ENCODE measurements around the gene CADM3. TPM values are rescaled to one million over a fixed set of nuclear protein-coding genes. Genes with fewer than 3 reads are reported as not detected.

The CADM3 gene
- polyA plus RNA-seq, 3 donors, result not detected

DNA sequence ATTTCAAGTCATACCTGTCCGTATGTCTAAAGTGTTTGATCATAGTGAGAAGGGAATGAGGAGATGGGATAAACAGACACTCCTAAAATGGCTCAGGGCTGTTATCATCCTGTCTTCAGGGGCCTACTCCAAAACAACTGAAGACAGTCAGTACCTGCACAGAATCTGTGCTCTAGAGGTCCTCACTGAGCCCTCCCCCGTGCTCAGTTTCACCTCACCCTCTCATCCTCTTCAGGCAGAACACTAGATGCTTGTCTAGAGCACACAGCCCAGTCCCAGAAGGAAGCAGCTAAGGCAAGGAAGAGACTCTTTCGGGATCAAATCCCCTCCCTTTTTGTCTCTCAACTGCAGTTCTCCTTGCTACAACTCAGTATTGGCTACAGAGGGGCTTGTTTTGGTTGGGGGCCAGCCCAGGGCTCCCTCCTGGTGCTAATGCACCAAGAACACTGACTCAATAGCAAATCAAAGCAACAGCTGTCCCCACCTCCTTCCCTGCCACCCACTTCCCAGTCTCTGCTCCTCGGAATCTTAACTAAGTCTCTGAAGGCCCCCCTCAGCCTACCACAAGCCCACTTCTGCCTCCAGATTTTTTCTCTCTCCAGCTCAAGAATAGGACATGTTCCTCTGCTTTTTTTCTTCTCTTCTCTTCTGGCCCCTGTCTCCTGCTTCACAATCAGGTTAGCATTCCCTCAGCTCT lies 10.1 kb downstream of the CADM3 start:
- no peak overlapping the region for H3K4me2 ChIP-seq (replicated peaks; ENCODE audit: extremely low read depth, low read length, poor library complexity, severe bottlenecking)
- DNase-seq, result no peak
- Mint-ChIP-seq H3K4me3 (no peak overlapping the region), H3K27ac (peak overlapping the region in 1 of 7 donors; percentile 25), H3K9me3 (no peaks in the 10 kb centered on the region), H3K36me3 (no peaks in the 10 kb centered on the region), H3K27me3 (ENCODE audit: low read depth in 3 of 3) (peaks cover 24 to 43% (median 31%) of the 10 kb centered on the region in 3 donors), H3K4me1 (no peaks in the 10 kb centered on the region)
- no peak overlapping the region for H3K9ac ChIP-seq (ENCODE audit: insufficient read depth, low read length, poor library complexity, severe bottlenecking)
- H3K4me1 ChIP-seq (ENCODE audit: control insufficient read depth in 1 of 2, insufficient read depth in 2 of 2, low read length in 2 of 2), result no peaks in the 10 kb centered on the region
- H3K27ac ChIP-seq (ENCODE audit: low read depth in 1 of 2, low read length in 2 of 2), result no peak overlapping the region
- 41% methylated on average over 2 of the region's 4 CpGs for WGBS (ENCODE audit: insufficient coverage)
- H3K27me3 ChIP-seq (ENCODE audit: control insufficient read depth in 2 of 2, insufficient read depth in 2 of 2, low read length in 2 of 2), result peaks cover 19 to 35% of the 10 kb centered on the region in 2 donors
- H2AFZ ChIP-seq (ENCODE audit: insufficient read depth, low read depth, low read length, poor library complexity, severe bottlenecking), result no peak overlapping the region
- H3K36me3 ChIP-seq (replicated peaks in 1 of 2; ENCODE audit: control insufficient read depth in 1 of 2, insufficient read depth in 2 of 2, low read length in 2 of 2), result no peaks in the 10 kb centered on the region
- intact Hi-C loops (cut with micrococcal nuclease), result no loop called here
- H3K9me3 ChIP-seq (replicated peaks in 1 of 2; ENCODE audit: control insufficient read depth in 1 of 2, insufficient read depth in 1 of 2, low read length in 2 of 2), result no peaks in the 10 kb centered on the region
- no peaks in the 10 kb centered on the region for H4K20me1 ChIP-seq (ENCODE audit: insufficient read depth, low read length)
- no peaks in the 10 kb centered on the region for H3K79me2 ChIP-seq (ENCODE audit: insufficient read depth, low read length)
- TF ChIP-seq, protein P1, sequence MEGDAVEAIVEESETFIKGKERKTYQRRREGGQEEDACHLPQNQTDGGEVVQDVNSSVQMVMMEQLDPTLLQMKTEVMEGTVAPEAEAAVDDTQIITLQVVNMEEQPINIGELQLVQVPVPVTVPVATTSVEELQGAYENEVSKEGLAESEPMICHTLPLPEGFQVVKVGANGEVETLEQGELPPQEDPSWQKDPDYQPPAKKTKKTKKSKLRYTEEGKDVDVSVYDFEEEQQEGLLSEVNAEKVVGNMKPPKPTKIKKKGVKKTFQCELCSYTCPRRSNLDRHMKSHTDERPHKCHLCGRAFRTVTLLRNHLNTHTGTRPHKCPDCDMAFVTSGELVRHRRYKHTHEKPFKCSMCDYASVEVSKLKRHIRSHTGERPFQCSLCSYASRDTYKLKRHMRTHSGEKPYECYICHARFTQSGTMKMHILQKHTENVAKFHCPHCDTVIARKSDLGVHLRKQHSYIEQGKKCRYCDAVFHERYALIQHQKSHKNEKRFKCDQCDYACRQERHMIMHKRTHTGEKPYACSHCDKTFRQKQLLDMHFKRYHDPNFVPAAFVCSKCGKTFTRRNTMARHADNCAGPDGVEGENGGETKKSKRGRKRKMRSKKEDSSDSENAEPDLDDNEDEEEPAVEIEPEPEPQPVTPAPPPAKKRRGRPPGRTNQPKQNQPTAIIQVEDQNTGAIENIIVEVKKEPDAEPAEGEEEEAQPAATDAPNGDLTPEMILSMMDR (IDR thresholded peaks at IDR 0.05), result no peak
- no peak overlapping the region for H3K4me3 ChIP-seq (replicated peaks in 1 of 3; ENCODE audit: low read depth in 2 of 3, low read length in 3 of 3)

DNA sequence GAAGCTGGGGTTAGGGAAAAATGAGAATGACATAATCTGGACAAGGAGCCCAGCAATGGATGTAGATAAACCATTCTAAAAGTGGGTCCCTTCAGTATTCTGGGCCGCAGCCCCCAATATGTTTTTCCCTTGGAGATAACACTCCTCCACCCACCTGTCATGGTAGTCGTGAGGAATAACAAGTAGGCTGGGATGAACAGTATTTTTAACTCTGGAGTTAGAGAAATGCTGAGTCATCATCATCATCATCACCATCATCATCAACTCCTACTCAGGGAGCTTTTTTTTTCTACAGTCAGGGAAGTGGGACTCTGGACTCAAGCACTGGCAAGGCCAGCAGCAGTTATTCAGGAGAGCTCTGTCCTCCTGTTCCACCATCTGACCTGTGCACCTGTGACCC lies 12.8 kb downstream of the CADM3 start:
- no peaks in the 10 kb centered on the region for H4K20me1 ChIP-seq (ENCODE audit: insufficient read depth, low read length)
- intact Hi-C loops (cut with micrococcal nuclease), result no loop called here
- Mint-ChIP-seq H3K27me3 (ENCODE audit: low read depth in 3 of 3) (peaks cover 46 to 69% (median 56%) of the 10 kb centered on the region in 3 donors), H3K9me3 (peaks cover 0 to 6% (median 0%) of the 10 kb centered on the region in 7 donors), H3K36me3 (no peaks in the 10 kb centered on the region), H3K27ac (no peak overlapping the region), H3K4me1 (peaks cover 14% of the 10 kb centered on the region), H3K4me3 (no peak overlapping the region)
- no peak overlapping the region for H3K4me2 ChIP-seq (replicated peaks; ENCODE audit: extremely low read depth, low read length, poor library complexity, severe bottlenecking)
- H3K79me2 ChIP-seq (ENCODE audit: insufficient read depth, low read length), result no peaks in the 10 kb centered on the region
- DNase-seq, result no peak
- peaks cover 6 to 13% of the 10 kb centered on the region in 2 donors for H3K4me1 ChIP-seq (ENCODE audit: control insufficient read depth in 1 of 2, insufficient read depth in 2 of 2, low read length in 2 of 2)
- H3K9ac ChIP-seq (ENCODE audit: insufficient read depth, low read length, poor library complexity, severe bottlenecking), result no peak overlapping the region
- no peaks in the 10 kb centered on the region for H3K36me3 ChIP-seq (replicated peaks in 1 of 2; ENCODE audit: control insufficient read depth in 1 of 2, insufficient read depth in 2 of 2, low read length in 2 of 2)
- H3K9me3 ChIP-seq (replicated peaks in 1 of 2; ENCODE audit: control insufficient read depth in 1 of 2, insufficient read depth in 1 of 2, low read length in 2 of 2), result no peaks in the 10 kb centered on the region
- peaks cover 46 to 61% of the 10 kb centered on the region in 2 donors for H3K27me3 ChIP-seq (ENCODE audit: control insufficient read depth in 2 of 2, insufficient read depth in 2 of 2, low read length in 2 of 2)
- H3K27ac ChIP-seq (ENCODE audit: low read depth in 1 of 2, low read length in 2 of 2), result no peak overlapping the region
- TF ChIP-seq, protein P1 (IDR thresholded peaks at IDR 0.05), result no peak
- H3K4me3 ChIP-seq (replicated peaks in 1 of 3; ENCODE audit: low read depth in 2 of 3, low read length in 3 of 3), result no peak overlapping the region
- no CpG with 5 or more reads among the region's 2 CpGs for WGBS (ENCODE audit: insufficient coverage)
- H2AFZ ChIP-seq (ENCODE audit: insufficient read depth, low read depth, low read length, poor library complexity, severe bottlenecking), result no peak overlapping the region
